RWPE1 (cell line): ENCODE data around the gene USP6NL.
"Not testable (repeated sequence)": the region's sequence is repeated elsewhere in the genome, so short reads cannot be mapped to it uniquely, and the experiment has no call there.

Source experiments
- CTCF ChIA-PET: fragments of 350-600 bp; sonication (Branson Sonifier 250); formaldehyde crosslinking; extraction: SDS; loops from one replicate; lab custom pipeline; 2021; lab: Yijun Ruan, JAX
- POLR2A ChIA-PET: fragments of 400-600 bp; formaldehyde crosslinking; extraction: SDS; loops from one replicate; lab custom pipeline; 2020; ENCODE audit warnings: antibody characterized with exemption; ENCODE audit not compliant: low non-redundant PET; lab: Yijun Ruan, JAX
- DNase-seq: peaks from one replicate; pipeline ENCODE4 v3.0.0; 2012; ENCODE audit warnings: low spot score
- H3K27ac ChIP-seq: fragments of 450-650 bp; 2 replicates; pipeline ENCODE4 v1.5.1; 2017
- CTCF ChIP-seq: fragments of 450-650 bp; conservative IDR thresholded peaks from 2 replicates; pipeline ENCODE4 v1.5.1; 2017; ENCODE audit warnings: low read depth, mild to moderate bottlenecking

The USP6NL gene

GRCh38 chr10:11439523-11440053 lies 171.9 kb downstream of the USP6NL start:
- H3K27ac ChIP-seq: no peak overlapping the region
- POLR2A ChIA-PET: interaction anchor here (0.6 kb wide), 1 partner anchor 1183 kb away, joined by 3 read pairs; no protein-coding TSS in a partner anchor
- DNase-seq: no peak
- CTCF ChIA-PET: no interaction called here
- TF ChIP-seq CTCF: no peak

- no peak overlapping the region for H3K27ac ChIP-seq
- CTCF ChIA-PET: no interaction called here
- POLR2A ChIA-PET: no interaction called here
- TF ChIP-seq CTCF: no peak
- no peak for DNase-seq
Observed at GRCh38 chr10:11437391-11438142, 173.9 kb downstream of the USP6NL start.

GRCh38 chr10:11436445-11436844 lies 175.0 kb downstream of the USP6NL start:
- H3K27ac ChIP-seq, DNase-seq, POLR2A ChIA-PET, CTCF ChIA-PET: not testable (repeated sequence)

GRCh38 chr10:11435581-11435981 lies 175.9 kb downstream of the USP6NL start:
- H3K27ac ChIP-seq: no peak overlapping the region
- POLR2A ChIA-PET: no interaction called here
- CTCF ChIA-PET: interaction anchor here (0.7 to 1.7 kb wide), 2 partner anchors 11 to 63 kb away, joined by 3 to 4 read pairs; no protein-coding TSS in a partner anchor
- DNase-seq: no peak
- no peak for TF ChIP-seq CTCF

GRCh38 chr10:11434324-11434723 lies 177.1 kb downstream of the USP6NL start:
- ChIA-PET CTCF (interaction anchor here (1.7 kb wide), 1 partner anchor 10 kb away, joined by 4 read pairs; no protein-coding TSS in a partner anchor), POLR2A (no interaction called here)
- H3K27ac ChIP-seq: no peak overlapping the region
- TF ChIP-seq CTCF: peak; percentile 9; the same call in 1 of the 2 replicates
- peak; percentile 27 for DNase-seq

- no peak for TF ChIP-seq CTCF
- DNase-seq: no peak
- POLR2A ChIA-PET: no interaction called here
- CTCF ChIA-PET: interaction anchor here (0.7 kb wide), 1 partner anchor 317 kb away, joined by 4 read pairs; no protein-coding TSS in a partner anchor
- no peak overlapping the region for H3K27ac ChIP-seq
Observed at GRCh38 chr10:11433657-11434056, 177.8 kb downstream of the USP6NL start.

GRCh38 chr10:11431216-11431555 lies 180.3 kb downstream of the USP6NL start:
- ChIA-PET CTCF (interaction anchor here (0.7 kb wide), 1 partner anchor 240 kb away, joined by 3 read pairs; no protein-coding TSS in a partner anchor), POLR2A (no interaction called here)
- H3K27ac ChIP-seq: no peak overlapping the region
- TF ChIP-seq CTCF: no peak
- DNase-seq: no peak
